Neural progenitor cell (in vitro differentiated cells): Measurements from ENCODE around the gene TRPC1. TPM values are rescaled to one million over a fixed set of nuclear protein-coding genes. Genes with fewer than 3 reads are reported as not detected.

Experiments
- DNase-seq: peaks from one replicate; pipeline ENCODE4 v3.0.0-alpha.2; 2016; ENCODE audit warnings: low spot score
- H2AFZ ChIP-seq: fragments of 200-600 bp; sonication (generic); replicated peaks from 2 replicates; pipeline ENCODE4 v1.6.1; 2016; ENCODE audit warnings: antibody characterized with exemption
- H3F3A ChIP-seq: fragments of 200-600 bp; sonication (generic); 2 replicates; pipeline ENCODE4 v1.6.1; 2016; ENCODE audit warnings: antibody characterized with exemption, low read depth
- H3K27ac ChIP-seq: fragments of 200-600 bp; sonication (generic); 2 replicates; pipeline ENCODE4 v1.5.1; 2016; ENCODE audit warnings: mild to moderate bottlenecking
- H3K27me3 ChIP-seq: fragments of 200-600 bp; sonication (generic); 2 replicates; pipeline ENCODE4 v1.6.1; 2016; ENCODE audit warnings: mild to moderate bottlenecking, moderate library complexity
- H3K36me3 ChIP-seq: fragments of 200-600 bp; sonication (generic); 2 replicates; pipeline ENCODE4 v1.5.1; 2016
- H3K4me1 ChIP-seq: fragments of 200-600 bp; sonication (generic); 2 replicates; pipeline ENCODE4 v1.6.1; 2016; ENCODE audit warnings: mixed run types
- H3K4me2 ChIP-seq: fragments of 200-600 bp; sonication (generic); 2 replicates; pipeline ENCODE4 v1.6.1; 2016
- H3K4me3 ChIP-seq: fragments of 200-600 bp; sonication (generic); 2 replicates; pipeline ENCODE4 v1.5.1; 2016
- H3K79me2 ChIP-seq: fragments of 200-600 bp; sonication (generic); 2 replicates; pipeline ENCODE4 v1.6.1; 2016; ENCODE audit warnings: low read depth
- H3K9ac ChIP-seq: fragments of 200-600 bp; sonication (generic); 2 replicates; pipeline ENCODE4 v1.6.1; 2016
- H3K9me3 ChIP-seq: fragments of 200-600 bp; sonication (generic); 2 replicates; pipeline ENCODE4 v1.5.1; 2016; ENCODE audit warnings: low read depth
- H4K20me1 ChIP-seq: fragments of 200-600 bp; sonication (generic); 2 replicates; pipeline ENCODE4 v1.6.1; 2016; ENCODE audit warnings: low read depth
- H3K27ac Mint-ChIP-seq: 3 replicates; pipeline ENCODE4 v1.8.0; 2021; ENCODE audit warnings: mixed read lengths
- H3K27me3 Mint-ChIP-seq: 2 replicates; pipeline ENCODE4 v1.8.0; 2022; ENCODE audit warnings: low read depth, mild to moderate bottlenecking, inconsistent platforms, moderate library complexity, mixed read lengths; ENCODE audit not compliant: insufficient read depth
- H3K36me3 Mint-ChIP-seq: 3 replicates; pipeline ENCODE4 v1.8.0; 2021; ENCODE audit warnings: mixed read lengths
- H3K4me1 Mint-ChIP-seq: 3 replicates; pipeline ENCODE4 v1.8.0; 2021; ENCODE audit warnings: mixed read lengths
- H3K4me3 Mint-ChIP-seq: 3 replicates; pipeline ENCODE4 v1.8.0; 2021; ENCODE audit warnings: mild to moderate bottlenecking, moderate library complexity, mixed read lengths
- H3K9me3 Mint-ChIP-seq: 3 replicates; pipeline ENCODE4 v1.8.0; 2020; ENCODE audit warnings: mixed read lengths
- EZH2 ChIP-seq: fragments of 200-600 bp; sonication (generic); IDR thresholded peaks from 2 replicates; pipeline ENCODE4 v1.6.1; 2017; ENCODE audit warnings: antibody characterized with exemption, mild to moderate bottlenecking, moderate library complexity
- EZH2phosphoT487 ChIP-seq: fragments of 200-600 bp; sonication (generic); IDR thresholded peaks from 2 replicates; pipeline ENCODE4 v1.6.1; 2017; ENCODE audit warnings: antibody characterized with exemption
- total RNA-seq: library from RNA; depleted of rRNA; stranded (reverse); fragments of >200 nt; gene quantifications from 2 replicates; pipeline ENCODE4 v1.2.3, GENCODE V29; 2015; ENCODE audit warnings: low replicate concordance
- TF ChIP-seq, protein P1 (sequence below): fragments of 200-600 bp; sonication (generic); IDR thresholded peaks from 2 replicates; pipeline ENCODE4 v1.5.1; 2017; ENCODE audit warnings: antibody characterized with exemption, mild to moderate bottlenecking

Gene TRPC1
- 36.4 and 45.1 TPM in 2 replicates for total RNA-seq

- TF ChIP-seq, protein P1, sequence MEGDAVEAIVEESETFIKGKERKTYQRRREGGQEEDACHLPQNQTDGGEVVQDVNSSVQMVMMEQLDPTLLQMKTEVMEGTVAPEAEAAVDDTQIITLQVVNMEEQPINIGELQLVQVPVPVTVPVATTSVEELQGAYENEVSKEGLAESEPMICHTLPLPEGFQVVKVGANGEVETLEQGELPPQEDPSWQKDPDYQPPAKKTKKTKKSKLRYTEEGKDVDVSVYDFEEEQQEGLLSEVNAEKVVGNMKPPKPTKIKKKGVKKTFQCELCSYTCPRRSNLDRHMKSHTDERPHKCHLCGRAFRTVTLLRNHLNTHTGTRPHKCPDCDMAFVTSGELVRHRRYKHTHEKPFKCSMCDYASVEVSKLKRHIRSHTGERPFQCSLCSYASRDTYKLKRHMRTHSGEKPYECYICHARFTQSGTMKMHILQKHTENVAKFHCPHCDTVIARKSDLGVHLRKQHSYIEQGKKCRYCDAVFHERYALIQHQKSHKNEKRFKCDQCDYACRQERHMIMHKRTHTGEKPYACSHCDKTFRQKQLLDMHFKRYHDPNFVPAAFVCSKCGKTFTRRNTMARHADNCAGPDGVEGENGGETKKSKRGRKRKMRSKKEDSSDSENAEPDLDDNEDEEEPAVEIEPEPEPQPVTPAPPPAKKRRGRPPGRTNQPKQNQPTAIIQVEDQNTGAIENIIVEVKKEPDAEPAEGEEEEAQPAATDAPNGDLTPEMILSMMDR: no peak
- TF ChIP-seq EZH2phosphoT487 (no peak), EZH2 (no peak)
- H3K4me1 Mint-ChIP-seq: peaks cover 19% of the 10 kb centered on the region
Observed at GRCh38 chr3:142723968-142724681, at the start of gene TRPC1. TSS of gene TRPC1 (plus strand) at chr3:142724034. CDS start at chr3:142724560, 526 bp downstream.

GRCh38 chr3:142676151-142676550, 47.7 kb upstream of the TRPC1 start:
- no peaks in the 10 kb centered on the region for H3K36me3 ChIP-seq
- TF ChIP-seq EZH2phosphoT487: no peak
- no peak for TF ChIP-seq EZH2
- TF ChIP-seq, protein P1: no peak
- H3K4me1 Mint-ChIP-seq: no peaks in the 10 kb centered on the region
- H3K36me3 Mint-ChIP-seq: no peaks in the 10 kb centered on the region
- no peaks in the 10 kb centered on the region for H3K27me3 ChIP-seq
- no peak overlapping the region for H3K4me3 ChIP-seq
- H3K4me1 ChIP-seq: no peaks in the 10 kb centered on the region
- H3K9me3 Mint-ChIP-seq: no peaks in the 10 kb centered on the region
- no peaks in the 10 kb centered on the region for H4K20me1 ChIP-seq
- H3K9ac ChIP-seq: no peak overlapping the region
- DNase-seq: no peak
- H3K27ac ChIP-seq: no peak overlapping the region
- no peak overlapping the region for H3K4me2 ChIP-seq
- no peak overlapping the region for H2AFZ ChIP-seq
- H3K27me3 Mint-ChIP-seq: no peaks in the 10 kb centered on the region
- no peak overlapping the region for H3K4me3 Mint-ChIP-seq
- H3F3A ChIP-seq: no peaks in the 10 kb centered on the region
- no peaks in the 10 kb centered on the region for H3K79me2 ChIP-seq
- no peaks in the 10 kb centered on the region for H3K9me3 ChIP-seq
- H3K27ac Mint-ChIP-seq: no peak overlapping the region

More at GRCh38 chr3:142723968-142724681, at the start of gene TRPC1:
- Histone ChIP-seq H3K79me2 (peaks cover 31% of the 10 kb centered on the region), H3K4me3 (peak within 1 kb of the TSS; percentile 81), H3K4me1 (peaks cover 11% of the 10 kb centered on the region), H3K9ac (peak within 1 kb of the TSS; percentile 54), H3K9me3 (no peaks in the 10 kb centered on the region), H3K36me3 (no peaks in the 10 kb centered on the region), H3K27me3 (no peaks in the 10 kb centered on the region), H3K4me2 (peak within 1 kb of the TSS; percentile 90), H4K20me1 (peaks cover 7% of the 10 kb centered on the region), H3F3A (peaks cover 19% of the 10 kb centered on the region), H3K27ac (peak within 1 kb of the TSS; percentile 98), H2AFZ (peak within 1 kb of the TSS; percentile 75)
- peak within 1 kb of the TSS; percentile 95 for H3K4me3 Mint-ChIP-seq
- peak within 1 kb of the TSS; percentile 92 for H3K27ac Mint-ChIP-seq
- peak; percentile 94 for DNase-seq
- H3K36me3 Mint-ChIP-seq: peaks cover 2% of the 10 kb centered on the region
- no peaks in the 10 kb centered on the region for H3K27me3 Mint-ChIP-seq
- H3K9me3 Mint-ChIP-seq: peaks cover 6% of the 10 kb centered on the region

DNA sequence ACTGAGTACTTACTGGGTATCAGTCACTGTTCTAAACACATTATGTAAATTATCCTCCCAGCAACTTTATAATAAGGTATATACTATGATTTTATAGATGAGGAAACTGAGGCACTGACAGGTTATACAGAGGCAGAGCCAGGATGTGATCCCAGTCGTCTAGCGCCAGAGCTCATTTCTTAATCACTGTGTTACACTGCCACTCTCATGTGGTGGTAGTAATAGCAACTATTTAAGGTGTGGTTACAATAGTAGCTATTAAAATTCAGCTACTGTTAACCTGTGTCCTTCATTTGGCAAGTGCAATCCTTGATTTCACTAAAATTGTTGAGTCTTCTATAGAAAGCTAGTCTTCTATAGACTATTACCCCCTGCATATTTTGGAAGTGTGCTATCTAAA, 43.1 kb upstream of the TRPC1 start:
- Histone ChIP-seq H3K4me1 (no peaks in the 10 kb centered on the region), H3K9ac (no peak overlapping the region), H3K79me2 (no peaks in the 10 kb centered on the region), H3K9me3 (no peaks in the 10 kb centered on the region), H3K27ac (no peak overlapping the region), H3K4me3 (no peak overlapping the region), H3K27me3 (no peaks in the 10 kb centered on the region), H3F3A (no peaks in the 10 kb centered on the region), H3K4me2 (no peak overlapping the region), H2AFZ (no peak overlapping the region), H3K36me3 (no peaks in the 10 kb centered on the region), H4K20me1 (no peaks in the 10 kb centered on the region)
- no peaks in the 10 kb centered on the region for H3K4me1 Mint-ChIP-seq
- DNase-seq: no peak
- H3K27ac Mint-ChIP-seq: no peak overlapping the region
- no peak overlapping the region for H3K4me3 Mint-ChIP-seq
- H3K27me3 Mint-ChIP-seq: no peaks in the 10 kb centered on the region
- H3K36me3 Mint-ChIP-seq: no peaks in the 10 kb centered on the region
- no peaks in the 10 kb centered on the region for H3K9me3 Mint-ChIP-seq
- TF ChIP-seq EZH2 (no peak), EZH2phosphoT487 (no peak)
- TF ChIP-seq, protein P1: no peak
